ENCODE data around the gene SHTN1. TPM values are rescaled to one million over a fixed set of nuclear protein-coding genes. Genes with fewer than 3 reads are reported as not detected.

Gene SHTN1, protein sequence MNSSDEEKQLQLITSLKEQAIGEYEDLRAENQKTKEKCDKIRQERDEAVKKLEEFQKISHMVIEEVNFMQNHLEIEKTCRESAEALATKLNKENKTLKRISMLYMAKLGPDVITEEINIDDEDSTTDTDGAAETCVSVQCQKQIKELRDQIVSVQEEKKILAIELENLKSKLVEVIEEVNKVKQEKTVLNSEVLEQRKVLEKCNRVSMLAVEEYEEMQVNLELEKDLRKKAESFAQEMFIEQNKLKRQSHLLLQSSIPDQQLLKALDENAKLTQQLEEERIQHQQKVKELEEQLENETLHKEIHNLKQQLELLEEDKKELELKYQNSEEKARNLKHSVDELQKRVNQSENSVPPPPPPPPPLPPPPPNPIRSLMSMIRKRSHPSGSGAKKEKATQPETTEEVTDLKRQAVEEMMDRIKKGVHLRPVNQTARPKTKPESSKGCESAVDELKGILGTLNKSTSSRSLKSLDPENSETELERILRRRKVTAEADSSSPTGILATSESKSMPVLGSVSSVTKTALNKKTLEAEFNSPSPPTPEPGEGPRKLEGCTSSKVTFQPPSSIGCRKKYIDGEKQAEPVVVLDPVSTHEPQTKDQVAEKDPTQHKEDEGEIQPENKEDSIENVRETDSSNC
- 55.0 and 70.4 TPM in 2 replicates for polyA plus RNA-seq

DNA sequence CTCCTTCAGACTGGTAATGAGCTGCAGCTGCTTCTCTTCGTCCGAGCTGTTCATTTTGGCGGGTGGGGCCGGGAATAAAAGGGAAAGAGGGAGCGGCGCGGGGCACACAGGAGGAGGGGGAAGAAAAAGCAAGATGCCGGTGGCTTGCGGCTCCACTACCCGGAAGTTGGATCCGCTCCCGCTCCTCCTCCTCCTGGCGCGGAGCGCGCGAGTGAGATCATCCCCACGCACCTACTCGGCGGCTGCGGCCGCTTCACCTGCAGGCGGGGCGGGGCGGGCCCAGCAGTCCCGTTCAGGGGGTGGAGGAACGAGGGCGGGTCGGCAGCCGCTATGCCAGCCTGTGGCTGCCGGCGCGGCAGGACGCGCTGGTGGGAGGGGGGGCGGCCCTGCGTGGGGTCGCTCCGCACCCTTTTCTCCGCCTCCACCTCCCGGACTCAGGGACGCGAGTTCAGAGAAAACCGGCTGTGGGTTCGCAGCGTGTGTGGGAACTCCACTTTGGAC lies at the start of gene SHTN1:
SHTN1 (minus strand) TSS at position 162 of the 501 bp plus-strand sequence; CDS start at position 54, 108 bp downstream.

DNA sequence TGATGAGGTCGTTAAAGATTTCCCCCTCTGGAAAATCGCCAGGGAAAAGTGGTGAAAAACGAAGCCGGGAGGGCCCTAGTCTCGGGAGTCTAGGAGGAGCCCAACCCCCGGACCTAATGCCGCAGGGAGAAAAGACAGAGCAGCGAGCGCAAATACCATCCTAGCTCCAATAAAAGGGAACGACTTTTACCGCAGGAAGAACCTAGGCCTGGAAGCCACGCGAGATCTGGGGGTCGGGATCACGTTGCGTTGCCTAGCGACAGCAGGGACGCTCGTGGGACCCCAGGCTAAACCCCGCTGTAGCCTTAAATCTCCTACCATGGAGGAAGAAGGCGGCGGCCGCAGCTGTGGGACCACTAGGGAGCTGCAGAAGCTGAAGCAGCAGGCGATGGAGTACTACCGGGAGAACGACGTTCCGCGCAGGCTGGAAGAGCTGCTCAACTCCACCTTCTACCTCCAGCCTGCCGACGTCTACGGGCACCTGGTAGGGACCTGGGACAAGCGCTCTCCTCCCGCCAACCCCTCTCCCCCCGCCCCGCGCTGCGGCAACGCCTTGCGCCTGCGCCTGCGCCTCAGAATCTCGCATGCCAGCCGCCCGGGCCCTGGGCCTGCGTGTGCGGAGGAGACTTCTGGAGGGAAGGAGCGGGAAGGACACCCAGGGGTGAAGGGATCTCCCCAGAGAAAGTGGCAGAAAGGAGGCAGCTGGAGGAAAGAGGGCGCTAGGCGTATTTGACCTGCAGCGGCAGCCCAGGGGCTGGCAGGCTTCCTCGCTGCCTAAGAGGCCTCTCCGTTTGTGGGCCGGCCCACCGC lies 155.5 kb downstream of the SHTN1 start, which contains the start of gene ENO4:
ENO4 (plus strand) TSS at position 252 of the 810 bp plus-strand sequence; CDS start at position 320, 68 bp downstream.

Other genes with a start within 250 kb of the SHTN1 start
- gene ENO4, start 155.7 kb downstream of the SHTN1 start, polyA plus RNA-seq, result 0.50 and 0.76 TPM in 2 replicates
- 0.51 TPM in 1 of 2 replicates, not detected in the other for gene VAX1, start 133.1 kb upstream of the SHTN1 start, polyA plus RNA-seq
- not detected in 2 replicates for gene KCNK18, start 192.3 kb upstream of the SHTN1 start, polyA plus RNA-seq
- 1.1 and 2.5 TPM in 2 replicates for gene SLC18A2, start 235.9 kb upstream of the SHTN1 start, polyA plus RNA-seq